ENCODE measurements around the gene ALDOA.
A peak's percentile ranks its signal among the peaks of the same experiment; 100 is the strongest.
"Not testable (repeated sequence)": the region's sequence is repeated elsewhere in the genome, so short reads cannot be mapped to it uniquely, and the experiment has no call there.

The ALDOA gene

DNA sequence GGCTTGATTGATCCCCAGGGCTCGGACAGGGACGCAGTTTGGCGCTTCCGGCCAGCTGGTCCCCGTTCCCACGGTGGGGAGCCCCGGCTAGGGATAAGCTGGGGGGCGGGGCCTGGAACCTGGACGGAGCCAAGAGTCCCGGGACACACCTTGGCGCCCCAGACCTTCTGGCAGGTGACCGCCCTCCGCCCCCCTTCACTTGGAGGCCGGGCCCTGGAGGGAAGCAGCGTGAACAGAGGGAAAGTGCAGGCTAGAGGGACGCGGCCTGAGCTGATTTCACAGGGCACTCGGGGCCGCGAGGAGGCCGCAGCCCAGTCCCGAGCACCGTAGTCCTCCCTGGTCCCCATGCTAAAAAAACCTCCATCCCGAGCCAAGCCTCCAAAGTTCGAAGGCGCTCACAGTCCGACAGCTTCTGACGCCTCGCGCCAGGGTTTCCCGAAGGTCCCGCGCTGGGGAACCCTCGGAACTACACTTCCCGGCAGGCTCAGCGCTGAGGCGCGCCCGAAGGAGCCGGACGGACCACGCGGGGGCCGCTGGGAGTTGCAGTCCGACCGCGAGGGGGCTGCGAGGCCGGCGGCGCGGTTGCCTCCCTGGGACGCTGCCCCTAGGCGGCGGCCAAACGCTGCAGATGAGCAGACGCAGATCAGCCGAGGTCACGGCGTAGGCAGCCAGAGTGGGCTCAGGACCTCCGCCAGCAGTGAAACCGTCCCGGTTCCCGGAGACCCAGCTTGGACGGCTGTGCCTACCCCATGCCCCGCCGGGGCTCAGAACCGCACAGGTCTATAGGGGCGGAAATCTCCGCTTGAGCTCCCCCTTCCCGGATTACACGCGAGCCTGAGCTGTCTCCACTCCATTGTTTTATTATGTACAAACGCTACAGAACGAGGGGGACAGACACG lies 26.2 kb downstream of the ALDOA start, which contains the start of gene TBX6:
Gene TBX6, minus strand, starts transcription at position 451 of the 899 bp plus-strand sequence. CDS start 731 bp downstream, outside the sequence.
- peak; percentile 81 to 92 for DNase-seq (ENCODE audit: low read depth in 2 of 2)

GRCh38 chr16:30092373-30093010 lies 26.9 kb downstream of the ALDOA start:
- peak in 1 of 2 donors; percentile 45 for DNase-seq (ENCODE audit: low read depth in 2 of 2)

DNA sequence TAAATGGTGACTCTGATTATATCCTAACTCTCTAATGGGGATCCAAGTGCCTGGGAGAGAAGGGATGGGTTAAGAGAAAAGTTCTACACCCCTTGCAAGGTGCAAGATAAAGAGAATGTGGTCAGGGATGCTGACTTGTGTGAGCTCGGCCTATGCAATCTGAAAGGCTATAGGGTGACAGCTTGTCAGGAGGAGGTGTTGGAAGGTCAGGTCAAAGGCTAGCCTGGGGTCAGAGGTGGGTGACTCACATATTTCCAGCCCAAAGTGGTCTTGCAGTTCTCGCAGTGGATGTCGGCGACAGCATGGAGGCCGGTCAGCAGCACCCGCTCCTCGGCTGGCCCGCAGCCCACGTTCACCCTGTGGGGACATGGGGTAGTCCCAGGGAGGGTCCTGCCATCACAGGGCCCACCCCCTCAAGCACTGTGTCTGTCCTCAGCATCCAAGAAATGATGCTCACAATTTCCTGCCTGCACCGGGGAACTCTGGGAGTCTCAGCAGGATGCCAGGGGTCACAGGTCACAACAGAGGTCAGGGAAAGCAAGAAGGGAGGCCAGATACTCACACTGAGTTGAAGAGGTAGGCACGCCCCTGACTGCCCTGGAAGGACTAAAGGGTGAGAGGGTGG lies 29.1 kb downstream of the ALDOA start:
- no peak for DNase-seq (ENCODE audit: low read depth in 2 of 2)

- DNase-seq (ENCODE audit: low read depth in 2 of 2), result no peak
Measured at GRCh38 chr16:30095166-30096078, 29.9 kb downstream of the ALDOA start.

DNA sequence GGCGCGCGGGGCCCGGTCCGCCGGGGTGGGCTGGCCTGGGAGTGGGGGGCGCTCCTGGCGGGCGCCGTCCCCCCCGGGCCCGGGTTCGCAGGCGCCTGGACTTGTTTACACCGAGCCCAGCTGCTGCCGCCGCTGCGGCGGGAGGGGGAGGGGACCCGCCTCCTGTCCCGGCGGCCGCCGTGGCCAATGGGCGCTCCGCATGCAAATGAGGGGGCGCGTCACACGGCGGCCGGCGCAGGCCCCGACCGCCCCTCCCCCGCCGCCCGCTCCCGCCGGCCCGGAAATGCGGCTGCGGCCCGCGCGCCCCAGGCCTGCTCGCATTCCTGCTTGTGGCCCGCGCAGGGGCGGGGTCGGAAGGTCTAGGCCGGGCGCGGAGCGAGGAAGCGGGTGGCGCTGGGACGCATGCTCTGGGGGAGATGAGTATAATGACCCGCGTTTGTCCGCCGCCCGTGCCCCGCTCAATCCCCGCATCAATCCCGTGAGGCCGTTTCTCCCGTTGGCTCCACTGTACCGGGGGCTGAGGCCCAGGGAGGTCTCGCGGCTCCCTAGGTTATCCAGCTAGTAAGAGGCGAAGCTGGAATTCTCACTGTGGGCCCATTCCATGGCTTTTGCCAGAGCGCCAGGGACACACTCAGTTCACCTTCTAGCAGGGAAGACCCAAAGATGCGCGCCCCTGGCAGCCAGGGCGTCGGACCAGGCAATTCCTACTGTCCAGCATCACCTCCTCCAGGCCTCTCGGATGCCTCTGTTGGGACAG lies 30.7 kb downstream of the ALDOA start, which contains the start of gene YPEL3:
Gene YPEL3, minus strand, starts transcription at position 109 of the 757 bp plus-strand sequence. CDS start 731 bp downstream, outside the sequence.
- peak; percentile 65 to 88 for DNase-seq (ENCODE audit: low read depth in 2 of 2)

DNA sequence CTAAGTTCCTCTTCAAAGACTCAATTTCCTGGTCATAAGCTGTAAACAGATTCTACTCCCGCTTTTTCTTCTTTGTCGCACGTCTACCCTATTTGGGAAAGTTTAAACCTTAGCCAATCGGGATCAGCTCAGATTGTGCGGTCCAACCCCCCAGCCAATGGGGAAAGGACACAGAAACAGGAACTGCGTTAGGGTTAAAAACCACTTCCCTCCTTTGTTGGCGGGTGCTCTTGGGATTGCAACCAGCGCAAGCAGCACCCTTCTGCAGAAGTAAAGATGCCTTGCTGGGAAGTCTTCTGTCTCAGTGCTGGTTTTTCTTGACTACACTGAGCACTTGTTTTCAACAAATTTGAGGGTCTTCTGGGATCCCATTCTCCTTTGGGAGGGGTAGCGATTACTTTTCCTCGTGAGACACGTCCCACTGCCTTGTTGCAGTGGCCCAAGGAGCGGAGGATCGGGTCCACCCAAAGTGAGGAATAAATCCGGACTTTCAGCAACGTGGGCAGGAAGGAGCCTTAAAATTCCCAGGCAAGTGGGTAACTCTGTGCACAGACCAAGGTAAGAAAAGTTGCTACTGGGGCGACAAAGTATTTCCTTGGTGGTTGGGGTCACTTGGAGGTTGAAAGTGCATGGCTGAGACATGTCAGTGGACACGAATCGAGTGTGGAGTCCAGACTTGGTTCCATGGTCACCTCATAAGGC lies 31.5 kb downstream of the ALDOA start:
- DNase-seq (ENCODE audit: low read depth in 2 of 2), result no peak

DNA sequence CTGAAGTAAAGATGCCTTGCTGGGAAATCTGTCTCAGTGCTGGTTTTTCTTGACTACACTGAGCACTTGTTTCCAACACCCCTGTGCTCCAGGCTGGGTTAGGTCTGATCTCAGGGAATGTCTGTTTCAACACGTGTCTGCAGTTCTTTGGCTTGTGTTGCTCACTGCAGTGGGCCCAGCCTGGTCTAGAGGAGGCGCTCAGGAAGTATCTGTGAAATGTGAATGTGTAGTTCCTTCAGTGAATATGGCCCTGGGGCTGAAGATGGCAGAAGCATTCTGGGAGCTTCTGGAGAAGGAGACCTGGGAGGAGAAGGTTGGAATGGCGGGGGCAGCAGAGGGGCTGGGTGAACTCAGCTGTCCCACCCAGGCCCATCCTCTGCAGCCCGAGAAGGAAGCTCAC lies 38.5 kb downstream of the ALDOA start:
- DNase-seq (ENCODE audit: low read depth in 2 of 2), result no peak

- no peak for DNase-seq (ENCODE audit: low read depth in 2 of 2)
Measured at GRCh38 chr16:30104492-30104891, 38.9 kb downstream of the ALDOA start.

GRCh38 chr16:30108059-30108850 lies 42.7 kb downstream of the ALDOA start:
- no peak for DNase-seq (ENCODE audit: low read depth in 2 of 2)

- no peak for DNase-seq (ENCODE audit: low read depth in 2 of 2)
Measured at GRCh38 chr16:30110661-30111060, 45.1 kb downstream of the ALDOA start.

- DNase-seq (ENCODE audit: low read depth in 2 of 2), result peak; percentile 22 to 27
Measured at GRCh38 chr16:30112197-30113030, 46.9 kb downstream of the ALDOA start.

DNA sequence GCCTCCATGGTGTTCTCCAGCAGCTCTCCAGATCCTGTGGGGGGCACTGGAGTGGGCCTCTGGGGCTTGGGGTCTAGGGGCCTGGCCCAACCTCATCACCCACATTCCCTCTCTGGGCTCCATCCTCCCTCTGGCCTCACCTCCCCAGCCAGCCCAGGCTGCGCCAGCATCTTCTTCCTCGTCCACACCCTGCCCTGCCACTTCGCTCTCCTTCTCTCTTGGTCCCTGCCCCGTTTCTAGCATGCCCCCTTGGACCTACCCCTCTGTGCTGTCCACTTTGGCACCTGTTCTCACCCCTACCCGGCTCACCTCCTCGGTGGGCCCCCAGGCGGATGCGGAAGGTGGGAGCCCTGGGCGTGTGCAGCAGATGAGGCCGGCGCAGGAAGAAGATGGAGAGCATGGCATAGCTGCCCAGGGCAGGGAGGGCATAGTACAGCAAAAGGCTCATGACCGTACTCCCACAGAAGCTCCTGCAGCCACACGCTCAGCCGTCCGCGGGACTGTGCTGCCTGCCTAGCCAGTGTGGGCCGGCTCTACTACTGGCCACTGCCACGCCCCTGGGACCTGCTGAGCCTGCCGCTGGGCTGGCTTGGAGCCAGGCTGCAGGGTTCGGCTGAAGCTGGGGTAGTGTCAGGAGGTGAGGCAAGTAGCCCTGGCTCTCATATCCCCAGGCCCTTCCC lies 47.6 kb downstream of the ALDOA start, which contains the start of gene GDPD3:
Gene GDPD3, minus strand, starts transcription at position 507 of the 680 bp plus-strand sequence. Its CDS starts 59 bp downstream, at position 448.
- no peak for DNase-seq (ENCODE audit: low read depth in 2 of 2)

DNA sequence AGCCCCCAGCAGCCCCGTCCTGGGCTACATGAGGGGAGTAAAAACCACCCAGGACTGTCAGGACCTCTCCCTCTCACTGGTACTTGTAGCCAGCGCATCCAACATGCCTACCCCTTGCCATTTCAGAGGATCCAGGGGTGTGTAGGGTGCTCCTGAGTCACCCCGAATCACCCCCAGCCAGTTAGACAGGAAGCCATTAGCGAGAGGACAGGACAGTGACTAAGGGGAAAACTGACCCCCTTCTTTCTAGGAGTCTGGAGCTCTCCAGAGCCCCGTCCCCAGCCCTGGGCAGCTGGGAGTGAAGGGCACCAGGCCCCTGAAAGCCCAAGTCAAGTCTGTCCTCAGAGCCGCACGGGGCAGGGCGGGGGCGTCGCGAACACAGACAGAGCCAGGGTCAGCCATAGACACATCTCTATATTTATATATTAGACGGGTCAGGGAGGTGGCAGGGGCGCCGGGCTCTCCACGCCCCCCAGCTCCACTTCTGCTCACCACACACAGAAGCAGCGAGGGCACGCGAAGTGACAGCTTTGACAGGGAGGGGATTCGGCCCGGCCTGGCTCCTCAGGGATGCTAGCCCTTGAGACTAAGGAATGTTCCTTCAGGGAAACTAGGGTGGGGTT lies 48.3 kb downstream of the ALDOA start:
- DNase-seq (ENCODE audit: low read depth in 2 of 2), result no peak

DNA sequence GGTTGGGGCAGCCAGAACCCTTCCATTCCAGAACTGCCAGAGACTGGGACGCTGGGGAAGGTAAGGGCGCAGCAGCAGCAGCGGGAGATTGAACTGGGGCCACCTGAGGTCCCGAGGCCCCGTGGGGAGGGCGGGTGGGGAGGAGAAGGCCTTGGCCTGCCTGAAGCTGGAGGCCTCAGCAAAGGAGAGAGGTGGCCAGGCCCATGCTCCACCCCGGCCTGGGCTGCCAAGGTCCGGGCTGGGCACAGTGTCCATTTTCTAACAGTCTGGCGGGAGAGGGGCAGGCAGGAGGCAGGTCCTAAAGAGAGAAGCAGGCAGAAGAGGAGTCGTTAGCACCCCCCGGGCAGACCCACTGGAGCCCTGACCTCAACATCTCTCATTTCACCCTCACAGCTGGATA lies 48.9 kb downstream of the ALDOA start:
- DNase-seq (ENCODE audit: low read depth in 2 of 2), result no peak

- DNase-seq (ENCODE audit: low read depth in 2 of 2), result not testable (repeated sequence)
Measured at GRCh38 chr16:30114833-30115232, 49.3 kb downstream of the ALDOA start.

DNA sequence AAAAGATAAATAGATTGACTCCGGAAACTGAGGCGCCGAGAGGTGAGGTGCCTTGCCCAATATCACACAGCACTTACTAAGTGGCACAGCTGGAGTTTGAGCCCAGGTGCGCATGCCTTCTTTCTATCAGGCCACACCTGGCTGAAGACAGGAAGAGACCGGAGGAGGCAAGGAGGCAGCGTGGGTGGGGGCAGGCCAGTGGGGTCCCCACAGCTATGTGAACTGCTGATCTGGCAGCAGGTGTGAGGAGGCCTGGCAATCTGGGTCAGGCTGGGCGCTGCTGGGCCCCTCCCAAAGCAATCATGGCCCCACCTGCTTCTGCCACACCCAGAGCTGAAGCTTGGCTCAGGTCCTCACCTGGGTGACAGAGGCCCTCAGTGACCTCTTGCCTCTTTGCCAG lies 49.7 kb downstream of the ALDOA start:
- no peak for DNase-seq (ENCODE audit: low read depth in 2 of 2)

Measured in stimulated activated CD8-positive, alpha-beta memory T cell treated with anti-CD3 and anti-CD28 coated beads, Interleukin-7, amount 100 ng/mL, for 4 hours (primary cell).